ENCODE results near the gene LRRC57.

DNA sequence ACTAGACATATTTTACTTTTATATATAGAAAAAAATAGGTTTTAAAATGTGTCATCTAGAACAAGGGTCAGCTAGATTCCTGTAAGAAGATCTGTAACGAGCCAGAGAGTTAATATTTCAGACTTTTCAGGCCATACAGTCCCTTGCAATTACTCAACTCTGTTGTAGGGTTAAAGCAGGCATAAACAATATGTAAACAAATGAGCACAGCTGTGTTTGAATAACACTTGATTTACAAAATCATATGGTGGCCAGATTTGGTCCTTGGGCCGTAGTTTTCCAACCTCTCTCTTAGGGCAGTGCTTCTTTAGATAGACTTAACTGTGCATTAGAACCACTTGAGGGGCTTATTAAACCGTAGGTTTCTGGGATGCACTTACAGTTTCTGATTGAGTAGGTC is 19.6 kb downstream of the LRRC57 start:
- TF ChIP-seq, protein P1, sequence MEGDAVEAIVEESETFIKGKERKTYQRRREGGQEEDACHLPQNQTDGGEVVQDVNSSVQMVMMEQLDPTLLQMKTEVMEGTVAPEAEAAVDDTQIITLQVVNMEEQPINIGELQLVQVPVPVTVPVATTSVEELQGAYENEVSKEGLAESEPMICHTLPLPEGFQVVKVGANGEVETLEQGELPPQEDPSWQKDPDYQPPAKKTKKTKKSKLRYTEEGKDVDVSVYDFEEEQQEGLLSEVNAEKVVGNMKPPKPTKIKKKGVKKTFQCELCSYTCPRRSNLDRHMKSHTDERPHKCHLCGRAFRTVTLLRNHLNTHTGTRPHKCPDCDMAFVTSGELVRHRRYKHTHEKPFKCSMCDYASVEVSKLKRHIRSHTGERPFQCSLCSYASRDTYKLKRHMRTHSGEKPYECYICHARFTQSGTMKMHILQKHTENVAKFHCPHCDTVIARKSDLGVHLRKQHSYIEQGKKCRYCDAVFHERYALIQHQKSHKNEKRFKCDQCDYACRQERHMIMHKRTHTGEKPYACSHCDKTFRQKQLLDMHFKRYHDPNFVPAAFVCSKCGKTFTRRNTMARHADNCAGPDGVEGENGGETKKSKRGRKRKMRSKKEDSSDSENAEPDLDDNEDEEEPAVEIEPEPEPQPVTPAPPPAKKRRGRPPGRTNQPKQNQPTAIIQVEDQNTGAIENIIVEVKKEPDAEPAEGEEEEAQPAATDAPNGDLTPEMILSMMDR (IDR thresholded peaks at IDR 0.05; ENCODE audit: low read depth, low read length, missing input control): no peak
- TF ChIP-seq, protein P2, sequence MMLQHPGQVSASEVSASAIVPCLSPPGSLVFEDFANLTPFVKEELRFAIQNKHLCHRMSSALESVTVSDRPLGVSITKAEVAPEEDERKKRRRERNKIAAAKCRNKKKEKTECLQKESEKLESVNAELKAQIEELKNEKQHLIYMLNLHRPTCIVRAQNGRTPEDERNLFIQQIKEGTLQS (IDR thresholded peaks at IDR 0.05): no peak
- TF ChIP-seq, protein P3, sequence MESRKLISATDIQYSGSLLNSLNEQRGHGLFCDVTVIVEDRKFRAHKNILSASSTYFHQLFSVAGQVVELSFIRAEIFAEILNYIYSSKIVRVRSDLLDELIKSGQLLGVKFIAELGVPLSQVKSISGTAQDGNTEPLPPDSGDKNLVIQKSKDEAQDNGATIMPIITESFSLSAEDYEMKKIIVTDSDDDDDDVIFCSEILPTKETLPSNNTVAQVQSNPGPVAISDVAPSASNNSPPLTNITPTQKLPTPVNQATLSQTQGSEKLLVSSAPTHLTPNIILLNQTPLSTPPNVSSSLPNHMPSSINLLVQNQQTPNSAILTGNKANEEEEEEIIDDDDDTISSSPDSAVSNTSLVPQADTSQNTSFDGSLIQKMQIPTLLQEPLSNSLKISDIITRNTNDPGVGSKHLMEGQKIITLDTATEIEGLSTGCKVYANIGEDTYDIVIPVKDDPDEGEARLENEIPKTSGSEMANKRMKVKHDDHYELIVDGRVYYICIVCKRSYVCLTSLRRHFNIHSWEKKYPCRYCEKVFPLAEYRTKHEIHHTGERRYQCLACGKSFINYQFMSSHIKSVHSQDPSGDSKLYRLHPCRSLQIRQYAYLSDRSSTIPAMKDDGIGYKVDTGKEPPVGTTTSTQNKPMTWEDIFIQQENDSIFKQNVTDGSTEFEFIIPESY (IDR thresholded peaks at IDR 0.05): no peak
- no peak for TF ChIP-seq RAD21 (IDR thresholded peaks at IDR 0.05)
- TF ChIP-seq TAF1 (conservative IDR thresholded peaks at IDR 0.05): no peak
- TF ChIP-seq GABPA (IDR thresholded peaks at IDR 0.05 in 1 of 2, conservative IDR thresholded peaks at IDR 0.05 in 1 of 2): no peak
